ENCODE data around the gene MEGF9.
"Not testable (repeated sequence)": the region's sequence is repeated elsewhere in the genome, so short reads cannot be mapped to it uniquely, and the experiment has no call there.

The MEGF9 gene

GRCh38 chr9:120714088-120714845 is at the start of gene MEGF9:
TSS of gene MEGF9 (minus strand) at chr9:120714470. CDS start at chr9:120714358, 112 bp downstream.
- peak; percentile 98 for DNase-seq

DNA sequence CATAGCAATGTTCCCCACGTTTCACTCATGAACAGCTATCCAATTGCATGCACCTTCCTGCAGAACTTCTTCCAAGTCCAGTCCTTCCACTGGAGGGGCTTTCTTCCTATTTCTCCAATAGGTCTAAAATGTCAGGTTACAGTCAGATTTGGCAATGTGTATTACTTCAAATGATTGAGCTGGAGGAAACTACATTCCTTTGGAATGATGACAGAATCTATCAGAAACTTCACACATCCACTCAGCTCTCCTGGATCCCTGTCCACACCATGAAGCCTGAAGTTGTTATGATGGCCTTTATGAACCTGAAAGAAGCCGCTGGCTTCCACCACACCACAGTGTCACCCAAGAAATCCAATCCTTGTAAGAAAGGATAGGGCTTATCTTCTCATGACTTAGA is 46.7 kb upstream of the MEGF9 start:
- DNase-seq, result no peak

DNA sequence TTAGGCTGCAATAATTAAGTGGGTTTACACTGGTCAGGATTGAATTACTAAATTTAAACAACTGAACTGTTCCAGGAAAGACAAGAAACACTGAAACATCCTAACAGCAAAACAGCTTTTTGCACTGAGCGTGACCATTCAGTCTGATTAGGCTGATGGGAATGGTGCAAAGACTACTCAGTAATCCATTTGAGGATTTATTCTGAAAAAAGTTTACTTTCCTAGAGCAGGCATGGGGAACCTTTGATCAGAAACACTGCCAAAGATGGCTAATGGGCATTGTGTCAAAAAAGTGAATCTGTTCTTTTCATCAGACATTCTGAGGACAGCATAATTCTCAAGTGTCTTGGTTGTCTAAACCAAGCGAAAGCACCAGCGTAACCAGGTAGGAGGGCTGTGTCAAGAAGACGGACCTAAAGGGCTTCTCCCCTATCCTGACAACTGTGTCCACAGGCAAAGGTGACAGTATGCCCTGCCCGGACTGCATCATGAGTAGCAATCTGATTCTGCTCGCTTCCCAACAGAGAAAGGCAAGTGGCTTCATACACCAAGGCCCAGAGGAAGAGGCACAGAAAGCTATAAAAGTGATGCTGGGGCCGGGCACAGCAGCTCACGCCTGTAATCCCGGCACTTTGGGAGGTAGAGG is 45.6 kb upstream of the MEGF9 start:
- DNase-seq, result no peak

GRCh38 chr9:120758544-120758943 is 44.3 kb upstream of the MEGF9 start:
- no peak for DNase-seq

DNA sequence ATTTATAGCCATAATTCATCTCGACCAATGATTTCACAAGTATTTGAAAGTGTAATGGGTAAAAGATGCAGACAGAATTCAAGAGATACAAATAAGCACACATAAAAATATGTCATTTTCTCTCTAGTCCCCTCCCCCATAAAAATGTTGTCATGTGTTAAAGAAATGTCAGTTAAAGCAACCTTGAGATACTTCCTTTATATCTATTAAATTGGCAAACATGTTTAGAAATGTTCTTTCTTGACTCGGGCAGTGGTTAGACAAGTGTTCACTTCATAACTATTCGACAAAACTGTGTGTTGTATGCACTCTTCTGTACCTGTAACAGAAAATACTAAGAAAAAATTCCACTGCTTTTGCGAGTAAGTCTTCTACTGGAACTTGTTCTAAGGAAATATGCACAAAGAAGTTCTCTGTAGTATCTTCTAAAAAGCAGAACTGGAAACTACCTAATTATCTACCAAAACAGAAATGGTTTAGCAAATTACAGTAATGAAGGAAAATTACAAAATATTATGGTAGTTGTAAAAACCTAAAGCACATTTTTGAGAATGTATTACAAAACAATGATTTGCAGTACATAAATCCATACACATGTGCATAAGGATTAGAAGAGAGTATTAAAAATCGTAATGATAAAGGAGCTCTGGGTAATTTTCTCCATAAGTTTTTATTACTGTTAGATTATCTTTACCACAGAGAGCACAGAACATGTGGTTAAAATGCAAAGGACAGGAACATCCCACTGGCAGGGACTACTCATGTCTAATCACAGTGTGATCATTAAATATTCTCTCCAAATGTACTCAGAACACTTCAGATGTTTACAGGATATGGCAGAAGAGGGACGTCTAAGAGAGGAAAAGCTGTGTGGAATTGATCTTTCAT is 43.0 kb upstream of the MEGF9 start:
- no peak for DNase-seq

GRCh38 chr9:120756531-120756930 is 42.3 kb upstream of the MEGF9 start:
- no peak for DNase-seq

DNA sequence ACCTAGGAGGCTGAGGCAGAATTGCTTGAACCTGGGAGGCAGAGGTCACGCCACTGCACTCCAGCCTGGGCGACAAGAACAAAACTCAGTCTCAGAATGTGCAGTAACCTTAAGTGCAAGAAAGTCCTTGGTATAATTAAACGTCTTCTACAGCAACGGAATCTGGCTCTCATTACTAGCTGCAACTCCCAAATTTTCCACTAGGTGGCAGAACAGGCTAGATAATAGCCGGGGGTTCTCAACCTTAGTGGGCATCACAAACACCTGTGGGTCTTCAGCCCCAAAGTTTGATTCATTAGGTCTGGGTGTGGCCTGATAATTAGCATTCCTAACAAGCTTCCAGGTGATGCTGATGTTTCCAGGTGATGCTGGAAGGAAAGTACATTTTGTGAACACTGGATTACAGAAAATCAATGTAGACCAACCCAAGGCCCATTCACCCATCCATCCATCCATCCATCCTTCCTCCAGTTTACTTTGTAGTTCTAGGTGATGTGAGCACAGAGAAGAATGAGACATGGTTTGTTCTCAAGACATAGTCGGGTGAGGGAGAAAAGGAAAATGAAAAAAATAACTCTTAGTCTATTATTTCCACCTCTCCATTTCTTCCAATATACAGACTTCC is 41.7 kb upstream of the MEGF9 start:
- peak; percentile 62 for DNase-seq

GRCh38 chr9:120755044-120755443 is 40.8 kb upstream of the MEGF9 start:
- DNase-seq, result no peak

DNA sequence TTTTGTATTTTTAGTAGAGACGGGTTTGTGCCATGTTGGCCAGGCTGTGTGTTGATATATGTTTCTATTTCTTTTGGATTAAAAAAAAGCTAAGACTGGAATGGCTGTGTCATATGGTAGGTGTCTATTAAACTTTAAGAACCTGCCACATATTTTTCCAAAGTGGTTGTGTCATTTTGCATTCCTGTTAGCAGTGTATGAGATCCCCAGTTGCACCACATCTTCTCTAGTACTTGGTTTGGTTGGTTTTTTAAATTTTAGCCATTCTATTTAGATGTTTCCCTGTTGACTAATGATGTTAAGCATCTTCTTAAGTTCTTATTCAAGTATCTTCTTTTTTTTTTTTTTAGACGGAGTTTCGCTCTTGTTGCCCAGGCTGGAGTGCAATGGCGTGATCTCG is 36.2 kb upstream of the MEGF9 start:
- DNase-seq, result no peak

- DNase-seq, result not testable (repeated sequence)
These were observed 32.1 kb upstream of the MEGF9 start for GRCh38 chr9:120746366-120746765.

DNA sequence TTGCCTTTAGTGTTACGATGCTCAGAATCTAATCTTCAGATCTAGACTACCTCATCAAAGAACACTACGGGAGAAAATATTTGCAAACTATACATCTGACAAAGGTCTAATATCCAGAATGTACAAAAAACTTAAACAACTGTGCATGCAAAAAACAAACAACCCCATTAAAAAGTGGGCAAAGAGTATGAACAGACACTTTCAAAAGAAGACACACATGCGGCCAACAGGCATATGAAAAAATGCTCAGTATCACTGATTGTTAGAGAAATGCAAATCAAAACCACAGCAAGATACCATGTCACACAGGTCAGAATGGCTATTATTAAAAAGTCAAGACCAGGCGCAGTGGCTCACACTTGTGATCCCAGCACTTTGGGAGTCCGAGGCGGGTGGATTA is 31.0 kb upstream of the MEGF9 start:
- no peak for DNase-seq

DNA sequence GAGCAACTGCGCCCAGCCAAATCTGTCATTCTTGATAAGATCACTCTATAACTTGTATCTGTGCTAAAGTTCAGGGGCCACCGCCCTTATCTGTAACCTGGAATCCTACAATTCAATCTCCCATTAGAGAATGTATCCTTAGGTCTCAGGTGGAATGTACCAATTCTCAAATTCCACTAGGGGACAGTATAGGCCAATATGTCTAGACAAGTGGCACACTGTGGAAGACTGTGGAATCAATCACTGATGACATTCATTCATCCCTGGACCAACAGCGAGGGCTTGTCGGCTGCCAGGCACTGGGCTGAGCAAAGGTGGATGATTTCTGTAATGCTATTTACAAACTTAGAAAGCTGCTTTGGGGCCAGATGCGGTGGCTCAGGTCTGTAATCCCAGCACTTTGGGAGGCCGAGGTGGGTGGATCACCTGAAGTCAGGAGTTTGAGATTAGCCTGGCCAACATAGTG is 28.7 kb upstream of the MEGF9 start:
- no peak for DNase-seq

DNA sequence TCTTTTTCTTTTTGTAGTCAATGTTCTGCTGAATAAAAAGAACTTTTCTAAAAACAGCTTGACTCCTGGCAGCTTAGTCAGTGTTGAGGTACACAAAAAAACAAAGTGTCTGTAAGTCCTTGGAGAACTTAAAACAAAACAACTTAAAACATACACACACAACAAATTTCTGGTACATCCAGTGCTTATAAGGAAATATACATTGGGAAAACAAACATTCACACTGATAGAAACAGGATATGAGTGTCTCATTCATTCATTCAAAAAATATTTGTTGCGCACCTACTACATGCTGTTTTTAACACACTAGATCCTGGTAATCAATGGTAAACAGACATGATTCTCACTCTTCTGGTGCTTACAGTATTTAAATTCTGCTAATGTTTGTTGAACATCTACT is 27.4 kb upstream of the MEGF9 start:
- DNase-seq, result no peak

DNA sequence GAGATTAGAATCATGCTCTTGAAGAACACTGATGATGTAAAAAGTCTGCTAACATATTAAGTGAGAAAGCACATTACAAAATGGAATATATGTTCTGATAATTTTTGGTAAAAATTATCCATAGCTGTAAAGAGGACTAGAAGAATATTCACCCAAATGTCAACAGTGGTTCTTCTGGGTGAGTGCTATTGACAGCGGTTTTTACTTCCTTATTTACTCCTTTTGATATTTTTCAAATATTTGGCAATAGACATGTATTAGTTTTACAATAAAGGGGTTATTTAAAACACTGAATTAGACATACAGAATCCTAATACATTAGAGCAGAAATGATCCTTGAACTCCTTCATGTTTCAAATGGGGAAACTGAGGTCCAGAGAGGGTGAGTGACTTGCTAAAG is 26.9 kb upstream of the MEGF9 start:
- no peak for DNase-seq

GRCh38 chr9:120740132-120740531 is 25.9 kb upstream of the MEGF9 start:
- DNase-seq, result no peak

- no peak for DNase-seq
These were observed 23.3 kb upstream of the MEGF9 start for GRCh38 chr9:120737416-120738165.

DNA sequence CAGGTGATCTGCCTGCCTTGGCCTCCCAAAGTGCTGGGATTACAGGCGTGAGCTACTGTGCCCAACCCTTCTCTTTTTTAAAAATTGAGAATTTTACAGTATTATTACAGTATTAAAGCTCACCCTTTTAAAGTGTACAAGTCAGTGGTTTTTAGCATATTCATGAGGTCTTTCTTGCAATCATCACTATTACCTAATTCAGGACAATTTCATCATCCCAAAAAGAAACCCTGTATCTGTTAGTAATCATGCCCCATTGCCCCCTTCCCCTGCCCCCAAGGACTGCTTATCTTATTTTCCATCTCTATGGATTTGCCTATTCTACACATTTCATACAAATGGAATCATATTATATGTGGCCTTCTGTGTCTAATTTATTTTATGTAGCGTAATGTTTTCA is 22.6 kb upstream of the MEGF9 start:
- no peak for DNase-seq

- DNase-seq, result no peak
These were observed 21.3 kb upstream of the MEGF9 start for GRCh38 chr9:120735415-120736126.

- no peak for DNase-seq
These were observed 20.5 kb upstream of the MEGF9 start for GRCh38 chr9:120734607-120735410.

- DNase-seq, result no peak
These were observed 18.9 kb upstream of the MEGF9 start for GRCh38 chr9:120733190-120733589.
